Measurements from ENCODE around the gene IL1RAPL2. TPM values are rescaled to one million over a fixed set of nuclear protein-coding genes. Genes with fewer than 3 reads are reported as not detected.

IL1RAPL2 gene
- total and polyA plus RNA-seq, 2 of the 8 experiments (the other 6 are each of a cell fraction or from before 2014, with no cell fraction given): 0.20 to 1.3 TPM

- TF ChIP-seq CHD7 (IDR thresholded peaks at IDR 0.05; ENCODE audit: insufficient replicate concordance, low read length): no peak
Measured at GRCh38 chrX:105706041-105706440, 1140.0 kb downstream of the IL1RAPL2 start (continued).

All from H1 (cell line).